C1 segment of cervical spinal cord (tissue), 14 donors: ENCODE data around the gene LRBA.

Experiments used
- DNase-seq, 14 donors: peaks; one replicate each; lab custom pipeline; 2025; lab: John Stamatoyannopoulos, UW

Gene LRBA

DNA sequence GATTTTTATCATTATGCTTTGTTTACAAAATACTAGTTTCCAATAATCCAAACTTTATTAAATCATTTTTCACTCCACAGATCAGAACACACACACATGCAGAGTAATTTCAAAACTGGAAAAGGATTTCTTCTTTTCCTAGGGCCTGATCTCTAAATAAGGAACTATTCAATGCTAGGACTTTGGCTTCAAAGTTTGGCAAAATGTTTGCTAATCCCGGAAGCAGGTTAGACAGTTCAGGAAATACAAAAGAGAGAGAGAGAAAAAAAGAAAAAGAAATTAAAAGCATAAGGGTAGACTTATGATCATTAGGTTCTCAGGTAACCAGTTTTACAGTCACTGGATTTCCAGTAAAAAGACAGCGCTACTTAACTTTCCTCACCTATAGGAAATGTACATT lies 725.9 kb downstream of the LRBA start:
- DNase-seq = no peak

DNA sequence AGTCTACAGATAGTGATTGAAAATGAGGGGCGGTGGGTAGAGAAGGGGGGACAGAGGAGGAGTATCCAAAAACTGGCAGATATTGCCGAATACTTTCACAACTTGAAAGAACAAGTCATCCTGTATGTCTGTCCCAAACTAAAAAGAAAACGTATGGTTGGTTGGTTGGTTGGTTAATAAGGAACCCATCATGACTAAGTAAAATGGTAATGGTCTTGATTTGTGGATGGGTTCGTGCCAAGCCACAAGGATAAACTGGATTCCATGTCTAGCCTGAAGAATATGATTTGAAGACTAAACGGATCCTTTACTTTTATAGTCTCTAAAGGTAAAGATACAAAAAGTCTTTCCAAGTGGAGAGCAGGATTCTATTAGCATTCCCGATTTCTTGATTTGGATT lies 728.4 kb downstream of the LRBA start:
- DNase-seq = no peak

GRCh38 chr4:150283689-150284088 lies 731.4 kb downstream of the LRBA start:
- no peak for DNase-seq

GRCh38 chr4:150280975-150281374 lies 734.1 kb downstream of the LRBA start:
- DNase-seq = no peak

DNA sequence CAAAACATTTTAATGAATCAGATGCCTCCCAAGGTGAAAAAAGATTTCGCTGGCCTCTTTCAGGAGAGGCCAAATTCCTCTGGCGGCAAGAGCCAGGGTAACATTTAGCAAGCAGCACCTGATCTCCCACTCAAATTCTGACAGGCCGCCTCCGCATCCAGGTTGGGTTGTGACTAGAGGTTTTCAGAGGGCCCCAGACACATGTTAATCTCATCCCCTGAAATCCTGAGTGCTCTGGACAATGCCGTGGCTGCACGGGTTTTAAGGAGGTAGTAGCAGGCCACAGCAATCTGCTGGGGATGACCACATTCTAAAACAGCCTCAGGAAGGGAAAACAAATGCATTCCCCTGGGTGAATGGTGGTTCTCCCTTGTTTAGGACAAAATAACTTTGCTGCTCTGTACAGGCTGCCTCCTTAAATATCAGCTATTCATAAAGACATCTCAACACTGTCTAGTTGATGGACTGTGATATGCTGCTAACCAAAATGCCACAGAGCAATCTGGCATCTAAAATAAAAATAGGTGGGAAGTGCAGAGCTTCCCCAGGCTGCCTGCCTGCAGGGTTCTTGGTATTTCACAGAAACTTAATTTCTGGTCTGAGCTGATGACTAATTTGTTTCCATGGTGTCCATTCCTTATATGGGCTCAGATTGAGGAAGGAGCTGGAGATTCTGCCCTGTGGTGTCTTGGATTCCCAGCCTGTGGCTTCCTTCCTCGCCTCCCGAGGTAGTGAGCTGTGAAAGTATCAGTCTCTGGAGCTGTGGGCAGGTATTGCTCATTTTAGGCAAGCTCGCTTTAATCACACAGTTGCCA lies 734.8 kb downstream of the LRBA start:
- DNase-seq = no peak

- no peak for DNase-seq
Measured at GRCh38 chr4:150278206-150278605, 736.9 kb downstream of the LRBA start.

DNA sequence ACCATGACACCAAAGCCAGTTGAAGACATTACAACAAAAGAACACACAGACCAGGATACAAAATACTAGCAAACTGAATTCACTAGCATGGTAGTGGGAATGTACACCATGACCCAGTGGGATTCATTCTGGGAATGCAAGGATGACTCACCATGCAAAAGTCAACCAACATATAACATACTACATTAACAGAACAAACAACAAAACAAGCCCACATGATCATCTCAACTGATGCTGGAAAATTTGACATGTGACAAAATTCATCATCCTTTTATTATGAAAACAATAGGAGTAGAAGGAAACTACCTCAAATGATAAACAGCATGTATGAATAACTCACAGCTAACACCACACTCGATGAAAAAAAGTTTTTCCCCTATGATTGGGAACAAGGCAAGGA lies 746.6 kb downstream of the LRBA start:
- DNase-seq = no peak

DNA sequence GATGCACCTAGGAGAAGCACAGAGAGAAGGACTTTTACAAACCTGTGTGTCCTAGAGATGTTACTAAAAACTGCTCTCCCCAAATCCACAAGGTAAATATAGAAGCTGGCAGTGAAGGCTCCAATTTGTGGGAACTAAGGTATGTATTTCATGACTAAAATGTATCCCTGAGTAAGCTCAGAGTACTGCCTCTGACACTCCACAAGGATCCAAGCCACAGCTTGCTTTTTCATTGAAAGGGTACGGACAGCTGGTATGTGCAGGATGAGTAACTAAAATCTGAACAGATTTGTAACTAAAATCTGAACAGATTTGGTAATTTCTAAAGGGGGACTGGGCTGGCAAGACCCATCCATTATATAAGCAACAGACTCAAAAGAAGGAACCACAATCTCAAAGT lies 749.3 kb downstream of the LRBA start:
- no peak for DNase-seq

GRCh38 chr4:150264595-150265161 lies 750.4 kb downstream of the LRBA start:
- no peak for DNase-seq

GRCh38 chr4:150262611-150263010 lies 752.5 kb downstream of the LRBA start:
- DNase-seq = no peak

DNA sequence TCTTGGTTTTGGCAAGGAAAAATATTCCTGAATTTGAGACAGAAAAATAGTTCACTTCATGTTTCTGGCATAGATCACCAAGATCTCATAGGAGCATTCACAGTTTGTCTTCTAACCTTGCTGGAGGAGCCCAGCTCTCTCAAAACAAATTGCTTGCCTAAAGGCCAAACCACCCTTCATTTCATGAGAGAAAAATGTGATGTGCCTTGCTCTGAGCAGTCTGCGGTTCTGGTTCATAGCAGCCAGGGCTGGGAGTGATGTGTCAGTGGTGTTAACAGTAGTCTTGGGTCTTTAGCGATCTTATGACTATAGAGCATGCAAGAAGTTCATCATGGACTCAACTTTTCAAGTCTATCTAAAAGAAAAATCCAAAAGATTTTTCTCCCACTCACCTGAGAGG lies 753.5 kb downstream of the LRBA start:
- no peak for DNase-seq

DNA sequence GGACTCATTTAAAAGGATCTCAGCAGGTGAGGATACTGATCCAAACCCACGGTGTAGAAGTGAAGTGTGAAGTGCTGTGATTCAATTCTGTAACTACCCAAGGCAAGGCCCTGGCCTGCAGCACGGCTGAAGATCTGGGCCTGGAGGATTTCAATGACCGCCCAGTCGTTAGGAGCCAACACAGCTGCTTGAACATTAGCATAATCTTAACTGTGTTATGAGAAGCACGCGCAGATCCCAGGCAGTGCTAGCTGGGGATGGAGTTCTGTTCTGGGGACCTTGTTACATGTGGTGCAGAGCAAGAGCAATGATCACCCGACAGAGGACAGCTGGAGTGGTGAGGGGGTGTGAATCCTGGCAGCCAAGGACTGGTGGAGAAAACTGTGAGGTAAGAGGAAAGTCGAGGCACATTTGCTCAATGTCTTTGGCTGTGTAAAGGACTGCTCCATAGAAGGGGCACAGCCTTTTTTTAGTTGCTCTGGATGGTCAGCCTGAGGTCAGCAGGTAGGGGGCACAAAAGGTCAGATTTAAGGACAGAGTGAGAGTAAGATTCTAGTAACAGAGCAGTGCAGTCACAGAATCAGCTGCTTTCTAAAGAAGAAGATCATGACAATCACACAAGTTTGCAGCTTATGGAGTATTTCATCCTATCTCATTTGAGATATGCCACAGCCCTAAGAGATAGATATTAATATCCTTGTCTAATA lies 755.1 kb downstream of the LRBA start:
- DNase-seq = no peak

DNA sequence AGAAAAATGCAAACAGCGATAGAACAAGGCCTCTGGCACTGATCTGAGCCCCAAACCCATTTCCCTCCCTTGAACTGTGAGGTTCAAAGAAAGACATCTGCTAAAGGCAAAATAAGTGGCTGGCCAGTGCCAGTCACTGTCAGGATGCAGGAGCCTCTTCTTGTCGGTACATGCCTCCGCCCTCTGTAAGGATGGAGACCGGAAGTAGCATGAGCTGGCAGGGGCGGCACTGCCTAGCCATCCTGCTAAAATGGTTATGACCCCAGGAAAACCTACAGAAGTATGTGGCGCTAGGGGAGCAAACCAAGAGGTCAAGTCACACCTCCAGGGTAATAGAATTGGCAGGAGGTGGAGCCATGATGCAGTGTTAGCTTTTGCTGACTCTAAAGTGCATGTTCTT lies 756.5 kb downstream of the LRBA start:
- no peak for DNase-seq

- DNase-seq = peak in 1 of 14 donors; percentile 27
Measured at GRCh38 chr4:150256841-150257730, 758.0 kb downstream of the LRBA start.

- no peak for DNase-seq
Measured at GRCh38 chr4:150256225-150256620, 758.9 kb downstream of the LRBA start.

DNA sequence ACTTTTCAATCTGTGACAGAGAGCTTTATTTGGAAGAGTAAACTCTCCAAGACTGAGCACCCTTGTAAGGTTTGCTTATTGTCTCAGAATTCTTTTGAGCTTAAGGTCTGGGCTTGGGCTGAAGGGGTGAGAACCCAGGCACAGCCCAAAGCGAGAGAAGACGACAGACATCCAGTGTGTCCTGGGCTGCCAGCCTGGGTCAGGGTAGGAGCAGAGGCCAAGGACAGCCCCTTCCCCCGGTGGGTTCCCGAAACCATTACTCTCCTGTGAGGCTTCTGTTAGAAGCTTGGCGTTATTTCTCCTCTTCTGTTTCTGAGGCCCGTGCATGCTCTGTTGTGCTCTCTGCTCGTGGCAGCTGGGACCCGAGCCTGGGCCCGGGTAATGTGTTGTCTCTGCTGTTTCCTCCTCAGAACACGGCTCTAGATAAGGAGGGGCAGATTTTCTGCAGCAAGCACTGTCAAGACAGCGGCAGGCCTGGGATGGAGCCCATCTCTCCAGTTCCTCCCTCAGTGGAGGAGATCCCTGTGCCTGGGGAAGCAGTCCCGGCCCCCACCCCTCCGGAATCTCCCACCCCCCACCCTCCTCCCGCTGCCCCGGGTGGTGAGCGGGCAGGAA lies 759.4 kb downstream of the LRBA start:
- no peak for DNase-seq

GRCh38 chr4:150253965-150254630 lies 761.0 kb downstream of the LRBA start:
- DNase-seq = no peak

GRCh38 chr4:150253416-150253815 lies 761.7 kb downstream of the LRBA start:
- no peak for DNase-seq

DNA sequence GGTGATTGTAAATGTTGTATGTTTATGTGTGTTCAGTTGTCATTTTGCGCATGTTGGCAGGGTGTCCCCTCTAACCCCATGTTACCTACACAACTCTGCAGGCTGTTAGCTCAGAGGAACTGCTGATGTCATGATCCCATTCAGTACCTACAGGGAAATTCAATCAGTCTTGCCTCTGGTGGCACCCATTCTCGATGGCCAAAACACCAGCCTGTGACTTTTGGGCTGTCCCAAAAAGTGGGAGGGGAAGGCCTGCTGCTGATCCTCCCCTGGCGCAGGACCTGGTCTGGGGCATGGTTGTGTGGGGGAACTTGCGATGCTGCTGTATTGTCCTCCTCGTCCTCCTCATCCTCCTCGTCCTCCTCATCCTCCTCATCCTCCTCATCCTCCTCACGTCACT lies 762.3 kb downstream of the LRBA start:
- DNase-seq = no peak

GRCh38 chr4:150252306-150252705 lies 762.8 kb downstream of the LRBA start:
- no peak for DNase-seq

DNA sequence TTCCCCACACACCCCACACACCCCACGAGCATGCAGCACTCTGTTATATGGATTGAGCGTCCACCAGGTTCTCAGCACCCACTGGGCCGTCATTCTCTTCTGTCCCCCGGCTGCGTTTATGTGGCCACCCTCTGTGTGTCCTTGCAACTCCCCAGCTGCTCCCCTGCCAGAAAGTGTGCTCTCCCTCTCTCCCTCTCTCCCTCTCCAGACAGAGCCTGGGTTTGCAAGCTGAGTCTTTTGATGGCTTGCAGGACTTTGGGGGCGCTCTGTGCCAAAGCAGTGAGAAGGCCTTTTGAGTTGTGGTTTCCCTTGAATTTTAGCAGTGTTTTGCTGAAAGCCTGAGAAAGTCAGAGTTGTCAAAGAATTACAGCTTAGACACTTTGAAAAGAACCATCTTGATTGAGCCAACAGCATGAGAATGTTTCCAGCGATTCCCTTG lies 763.3 kb downstream of the LRBA start:
- DNase-seq = peak in 3 of 14 donors; percentile 4 to 20 (median 12)
